ENCODE data around the gene DIAPH3. TPM values are rescaled to one million over a fixed set of nuclear protein-coding genes. Genes with fewer than 3 reads are reported as not detected.

DIAPH3 gene
- total RNA-seq, 2 experiments from 2014 or later: 0.08 to 0.11 TPM

GRCh38 chr13:60074397-60074796 lies 89.3 kb downstream of the DIAPH3 start:
- intact Hi-C loops (cut with DNase I, micrococcal nuclease): no loop called here
- H3K36me3 Mint-ChIP-seq (ENCODE audit: low read depth): no peaks in the 10 kb centered on the region
- Histone ChIP-seq H3K27ac (ENCODE audit: low read depth in 1 of 2, low read length in 2 of 2) (no peak overlapping the region), H3K27me3 (ENCODE audit: control insufficient read depth in 1 of 2, insufficient read depth in 2 of 2, low read length in 2 of 2) (no peaks in the 10 kb centered on the region), H3K9me3 (ENCODE audit: control insufficient read depth in 1 of 2, insufficient read depth in 1 of 2, low read length in 2 of 2) (no peaks in the 10 kb centered on the region), H3K4me1 (ENCODE audit: insufficient read depth, low read length) (no peaks in the 10 kb centered on the region), H3K4me3 (ENCODE audit: low read length) (no peak overlapping the region), H3K36me3 (ENCODE audit: insufficient read depth, low read length) (no peaks in the 10 kb centered on the region)
- no peak overlapping the region for H3K4me3 Mint-ChIP-seq
- ChIA-PET POLR2A (no interaction called here), CTCF (interaction anchor here (1.3 kb wide), 1 partner anchor 18 kb away, joined by 4 read pairs; no protein-coding TSS in a partner anchor)
- H3K27ac Mint-ChIP-seq: no peak overlapping the region
- no peaks in the 10 kb centered on the region for H3K27me3 Mint-ChIP-seq
- DNase-seq (no peak), ATAC-seq (ENCODE audit: poor library complexity) (no peak)
- no peaks in the 10 kb centered on the region for H3K9me3 Mint-ChIP-seq
- H3K4me1 Mint-ChIP-seq (ENCODE audit: low read depth): no peaks in the 10 kb centered on the region
- no peak for TF ChIP-seq CTCF (IDR thresholded peaks at IDR 0.05)

GRCh38 chr13:60066226-60066625 lies 97.5 kb downstream of the DIAPH3 start:
- POLR2A ChIA-PET: no interaction called here
- no peak for ATAC-seq (ENCODE audit: poor library complexity)

GRCh38 chr13:60062502-60062901 lies 101.2 kb downstream of the DIAPH3 start:
- no peak for ATAC-seq (ENCODE audit: poor library complexity)
- DNase-seq: no peak
- Mint-ChIP-seq H3K27me3 (no peaks in the 10 kb centered on the region), H3K27ac (no peak overlapping the region), H3K36me3 (ENCODE audit: low read depth) (no peaks in the 10 kb centered on the region), H3K9me3 (no peaks in the 10 kb centered on the region), H3K4me3 (no peak overlapping the region), H3K4me1 (ENCODE audit: low read depth) (no peaks in the 10 kb centered on the region)
- H3K4me3 ChIP-seq (ENCODE audit: low read length): no peak overlapping the region
- no peak for TF ChIP-seq CTCF (IDR thresholded peaks at IDR 0.05)
- ChIA-PET POLR2A (no interaction called here), CTCF (no interaction called here)
- no peak overlapping the region for H3K27ac ChIP-seq (ENCODE audit: low read depth in 1 of 2, low read length in 2 of 2)
- no peaks in the 10 kb centered on the region for H3K9me3 ChIP-seq (ENCODE audit: control insufficient read depth in 1 of 2, insufficient read depth in 1 of 2, low read length in 2 of 2)
- intact Hi-C loops (cut with DNase I, micrococcal nuclease): no loop called here
- no peaks in the 10 kb centered on the region for H3K4me1 ChIP-seq (ENCODE audit: insufficient read depth, low read length)
- H3K27me3 ChIP-seq (ENCODE audit: control insufficient read depth in 1 of 2, insufficient read depth in 2 of 2, low read length in 2 of 2): no peaks in the 10 kb centered on the region
- H3K36me3 ChIP-seq (ENCODE audit: insufficient read depth, low read length): no peaks in the 10 kb centered on the region

More at GRCh38 chr13:60066226-60066625, 97.5 kb downstream of the DIAPH3 start:
- no peak overlapping the region for H3K27ac Mint-ChIP-seq
- intact Hi-C loops (cut with DNase I, micrococcal nuclease): no loop called here
- no peak for TF ChIP-seq CTCF (IDR thresholded peaks at IDR 0.05)
- no peaks in the 10 kb centered on the region for H3K4me1 Mint-ChIP-seq (ENCODE audit: low read depth)
- H3K27me3 Mint-ChIP-seq: no peaks in the 10 kb centered on the region
- Histone ChIP-seq H3K27ac (ENCODE audit: low read depth in 1 of 2, low read length in 2 of 2) (no peak overlapping the region), H3K4me3 (ENCODE audit: low read length) (no peak overlapping the region), H3K27me3 (ENCODE audit: control insufficient read depth in 1 of 2, insufficient read depth in 2 of 2, low read length in 2 of 2) (no peaks in the 10 kb centered on the region), H3K9me3 (ENCODE audit: control insufficient read depth in 1 of 2, insufficient read depth in 1 of 2, low read length in 2 of 2) (no peaks in the 10 kb centered on the region), H3K36me3 (ENCODE audit: insufficient read depth, low read length) (no peaks in the 10 kb centered on the region), H3K4me1 (ENCODE audit: insufficient read depth, low read length) (no peaks in the 10 kb centered on the region)
- no peak for DNase-seq
- H3K9me3 Mint-ChIP-seq: no peaks in the 10 kb centered on the region
- H3K36me3 Mint-ChIP-seq (ENCODE audit: low read depth): no peaks in the 10 kb centered on the region
- no peak overlapping the region for H3K4me3 Mint-ChIP-seq
- CTCF ChIA-PET: no interaction called here

Measured in CD4-positive, alpha-beta T cell (primary cell).